22Rv1 (cell line): Measurements from ENCODE around the gene TSSC4.

Experiments used
- ZFX ChIP-seq: fragments of 450-650 bp; IDR thresholded peaks from 2 replicates; pipeline ENCODE4 v1.6.1; 2017; ENCODE audit warnings: antibody characterized with exemption, borderline replicate concordance
- TF ChIP-seq, protein P1 (sequence below): fragments of 450-650 bp; IDR thresholded peaks from 2 replicates; pipeline ENCODE4 v1.5.1; 2017; ENCODE audit warnings: mild to moderate bottlenecking

DNA sequence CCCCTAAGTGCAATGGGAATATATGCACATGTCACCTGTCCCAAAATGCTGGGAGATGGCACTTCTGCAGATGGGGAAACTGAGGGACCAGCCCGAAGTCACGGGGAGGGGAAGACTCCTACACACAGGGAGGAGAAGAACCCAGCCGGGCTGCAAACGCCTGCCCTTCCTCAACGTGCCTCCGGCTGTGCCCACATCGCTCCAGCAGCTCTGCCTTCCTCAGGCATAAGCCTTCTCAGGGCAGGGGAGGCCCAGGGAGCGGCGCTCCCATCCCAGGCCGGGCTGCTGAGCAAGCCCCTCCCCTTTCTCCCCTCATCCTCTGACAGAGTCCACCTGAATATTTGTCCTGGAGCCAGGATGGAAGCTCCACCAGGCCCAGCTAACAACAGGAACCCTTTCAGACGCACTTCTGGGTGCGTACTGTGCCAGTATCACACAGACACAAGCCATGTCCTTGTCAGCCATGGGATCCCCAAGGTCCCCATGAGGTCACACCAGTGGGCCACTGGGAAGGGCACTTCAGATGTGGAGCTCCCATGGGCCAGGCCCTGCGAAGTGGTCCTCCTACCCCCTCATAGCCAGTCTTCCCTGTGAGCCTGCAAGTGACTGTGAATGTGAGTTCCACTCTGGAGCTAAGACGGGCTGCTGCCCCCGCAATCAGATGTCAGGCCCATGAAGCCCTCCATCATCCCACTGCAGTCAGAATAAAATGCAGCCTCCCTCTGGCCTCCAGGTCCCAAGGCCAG, 25.9 kb upstream of the TSSC4 start:
- TF ChIP-seq, protein P1, sequence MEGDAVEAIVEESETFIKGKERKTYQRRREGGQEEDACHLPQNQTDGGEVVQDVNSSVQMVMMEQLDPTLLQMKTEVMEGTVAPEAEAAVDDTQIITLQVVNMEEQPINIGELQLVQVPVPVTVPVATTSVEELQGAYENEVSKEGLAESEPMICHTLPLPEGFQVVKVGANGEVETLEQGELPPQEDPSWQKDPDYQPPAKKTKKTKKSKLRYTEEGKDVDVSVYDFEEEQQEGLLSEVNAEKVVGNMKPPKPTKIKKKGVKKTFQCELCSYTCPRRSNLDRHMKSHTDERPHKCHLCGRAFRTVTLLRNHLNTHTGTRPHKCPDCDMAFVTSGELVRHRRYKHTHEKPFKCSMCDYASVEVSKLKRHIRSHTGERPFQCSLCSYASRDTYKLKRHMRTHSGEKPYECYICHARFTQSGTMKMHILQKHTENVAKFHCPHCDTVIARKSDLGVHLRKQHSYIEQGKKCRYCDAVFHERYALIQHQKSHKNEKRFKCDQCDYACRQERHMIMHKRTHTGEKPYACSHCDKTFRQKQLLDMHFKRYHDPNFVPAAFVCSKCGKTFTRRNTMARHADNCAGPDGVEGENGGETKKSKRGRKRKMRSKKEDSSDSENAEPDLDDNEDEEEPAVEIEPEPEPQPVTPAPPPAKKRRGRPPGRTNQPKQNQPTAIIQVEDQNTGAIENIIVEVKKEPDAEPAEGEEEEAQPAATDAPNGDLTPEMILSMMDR, result no peak
- no peak for TF ChIP-seq ZFX
